NB4 (cell line): ENCODE results near the gene GRIA1.

Source experiments
- MYC ChIP-seq: IDR thresholded peaks from 2 replicates; pipeline ENCODE4 v1.6.1; 2011; ENCODE audit warnings: low read depth, low read length
- POLR2A ChIP-seq: IDR thresholded peaks from 2 replicates; pipeline ENCODE4 v1.6.1; 2011; ENCODE audit warnings: mild to moderate bottlenecking; ENCODE audit not compliant: insufficient read length; ENCODE audit errors: extremely low read depth
- TF ChIP-seq, protein P1 (sequence below): IDR thresholded peaks from one replicate; pipeline ENCODE4 v1.5.1; 2012; ENCODE audit warnings: low read depth, low read length
- TF ChIP-seq, protein P2 (sequence below): IDR thresholded peaks from 2 replicates; pipeline ENCODE4 v1.6.1; 2011; ENCODE audit warnings: low read depth, low read length

DNA sequence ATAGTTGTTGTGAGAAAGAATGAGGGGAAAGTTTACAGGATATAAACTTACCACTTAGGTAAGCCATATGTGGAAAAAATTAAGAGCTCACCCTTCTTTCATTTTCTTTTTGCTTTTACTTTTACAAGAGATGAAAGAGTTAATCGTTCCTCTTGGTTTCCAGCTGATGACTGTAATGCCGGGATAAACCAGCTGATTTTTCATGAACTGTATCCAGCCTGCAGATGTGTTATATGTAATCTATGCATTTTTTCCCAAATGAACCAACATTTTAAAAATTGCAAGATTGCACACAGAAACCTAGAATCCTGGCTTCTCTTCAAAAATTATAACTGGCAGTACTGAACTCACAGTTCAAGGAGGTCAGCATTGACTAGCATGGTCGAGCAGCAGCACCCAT, 185.9 kb downstream of the GRIA1 start:
- TF ChIP-seq, protein P1, sequence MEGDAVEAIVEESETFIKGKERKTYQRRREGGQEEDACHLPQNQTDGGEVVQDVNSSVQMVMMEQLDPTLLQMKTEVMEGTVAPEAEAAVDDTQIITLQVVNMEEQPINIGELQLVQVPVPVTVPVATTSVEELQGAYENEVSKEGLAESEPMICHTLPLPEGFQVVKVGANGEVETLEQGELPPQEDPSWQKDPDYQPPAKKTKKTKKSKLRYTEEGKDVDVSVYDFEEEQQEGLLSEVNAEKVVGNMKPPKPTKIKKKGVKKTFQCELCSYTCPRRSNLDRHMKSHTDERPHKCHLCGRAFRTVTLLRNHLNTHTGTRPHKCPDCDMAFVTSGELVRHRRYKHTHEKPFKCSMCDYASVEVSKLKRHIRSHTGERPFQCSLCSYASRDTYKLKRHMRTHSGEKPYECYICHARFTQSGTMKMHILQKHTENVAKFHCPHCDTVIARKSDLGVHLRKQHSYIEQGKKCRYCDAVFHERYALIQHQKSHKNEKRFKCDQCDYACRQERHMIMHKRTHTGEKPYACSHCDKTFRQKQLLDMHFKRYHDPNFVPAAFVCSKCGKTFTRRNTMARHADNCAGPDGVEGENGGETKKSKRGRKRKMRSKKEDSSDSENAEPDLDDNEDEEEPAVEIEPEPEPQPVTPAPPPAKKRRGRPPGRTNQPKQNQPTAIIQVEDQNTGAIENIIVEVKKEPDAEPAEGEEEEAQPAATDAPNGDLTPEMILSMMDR: no peak
- TF ChIP-seq POLR2A (no peak), MYC (no peak)
- TF ChIP-seq, protein P2, sequence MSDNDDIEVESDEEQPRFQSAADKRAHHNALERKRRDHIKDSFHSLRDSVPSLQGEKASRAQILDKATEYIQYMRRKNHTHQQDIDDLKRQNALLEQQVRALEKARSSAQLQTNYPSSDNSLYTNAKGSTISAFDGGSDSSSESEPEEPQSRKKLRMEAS: no peak
